IPS-15b (cell line): Measurements from ENCODE around the gene LNP1.

Experiments
- H3K27me3 ChIP-seq: one replicate; pipeline ENCODE4 v1.6.1; 2013; ENCODE audit warnings: low read length; ENCODE audit not compliant: control insufficient read depth, insufficient read depth
- H3K36me3 ChIP-seq: one replicate; pipeline ENCODE4 v1.6.1; 2013; ENCODE audit warnings: low read length; ENCODE audit not compliant: control insufficient read depth, insufficient read depth
- H3K4me1 ChIP-seq: one replicate; pipeline ENCODE4 v1.6.1; 2013; ENCODE audit warnings: mild to moderate bottlenecking, low read length; ENCODE audit not compliant: control insufficient read depth, insufficient read depth
- H3K4me3 ChIP-seq: one replicate; pipeline ENCODE4 v1.5.1; 2013; ENCODE audit warnings: low read depth, low read length
- H3K9ac ChIP-seq: one replicate; pipeline ENCODE4 v1.6.1; 2013; ENCODE audit warnings: low read depth, mild to moderate bottlenecking, low read length
- H3K9me3 ChIP-seq: one replicate; pipeline ENCODE4 v1.6.1; 2013; ENCODE audit warnings: mild to moderate bottlenecking, low read length; ENCODE audit not compliant: control insufficient read depth, insufficient read depth

LNP1 gene

DNA sequence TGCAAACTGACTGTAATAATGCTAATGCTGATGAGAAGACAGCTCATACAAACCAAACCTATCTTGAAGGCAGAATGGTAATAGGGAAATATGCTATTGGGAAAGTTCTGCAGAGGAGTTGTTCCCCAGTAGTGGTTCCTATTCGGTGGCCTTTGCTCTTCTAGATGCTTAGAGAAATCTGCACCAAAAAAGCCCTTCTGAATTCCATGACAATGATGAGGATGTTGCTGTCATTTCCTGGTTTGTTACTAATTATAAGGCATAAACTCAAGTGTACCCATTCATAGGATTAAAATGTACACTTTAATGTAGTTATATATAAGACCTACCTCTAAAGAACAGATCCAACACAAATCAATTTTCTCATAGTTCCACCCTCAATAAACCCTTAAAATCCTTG is 30.6 kb upstream of the LNP1 start:
- Histone ChIP-seq H3K4me1 (no peaks in the 10 kb centered on the region), H3K27me3 (no peaks in the 10 kb centered on the region), H3K9me3 (no peaks in the 10 kb centered on the region), H3K9ac (no peak overlapping the region), H3K36me3 (peaks cover 9% of the 10 kb centered on the region), H3K4me3 (no peak overlapping the region)

GRCh38 chr3:100374521-100374920 is 26.8 kb upstream of the LNP1 start:
- H3K4me1 ChIP-seq = no peaks in the 10 kb centered on the region
- H3K36me3 ChIP-seq = peaks cover 7% of the 10 kb centered on the region
- H3K9ac ChIP-seq = no peak overlapping the region
- no peaks in the 10 kb centered on the region for H3K27me3 ChIP-seq
- H3K4me3 ChIP-seq = no peak overlapping the region
- H3K9me3 ChIP-seq = no peaks in the 10 kb centered on the region

- Histone ChIP-seq H3K4me3 (no peak overlapping the region), H3K9ac (no peak overlapping the region), H3K9me3 (no peaks in the 10 kb centered on the region), H3K36me3 (peaks cover 6% of the 10 kb centered on the region), H3K27me3 (no peaks in the 10 kb centered on the region), H3K4me1 (no peaks in the 10 kb centered on the region)
Measured at GRCh38 chr3:100376301-100376700, 25.0 kb upstream of the LNP1 start.

- Histone ChIP-seq H3K9me3 (peaks cover 2% of the 10 kb centered on the region), H3K4me1 (no peaks in the 10 kb centered on the region), H3K9ac (no peak overlapping the region), H3K36me3 (peaks cover 14% of the 10 kb centered on the region), H3K27me3 (no peaks in the 10 kb centered on the region), H3K4me3 (no peak overlapping the region)
Measured at GRCh38 chr3:100384733-100385525, 16.4 kb upstream of the LNP1 start.

DNA sequence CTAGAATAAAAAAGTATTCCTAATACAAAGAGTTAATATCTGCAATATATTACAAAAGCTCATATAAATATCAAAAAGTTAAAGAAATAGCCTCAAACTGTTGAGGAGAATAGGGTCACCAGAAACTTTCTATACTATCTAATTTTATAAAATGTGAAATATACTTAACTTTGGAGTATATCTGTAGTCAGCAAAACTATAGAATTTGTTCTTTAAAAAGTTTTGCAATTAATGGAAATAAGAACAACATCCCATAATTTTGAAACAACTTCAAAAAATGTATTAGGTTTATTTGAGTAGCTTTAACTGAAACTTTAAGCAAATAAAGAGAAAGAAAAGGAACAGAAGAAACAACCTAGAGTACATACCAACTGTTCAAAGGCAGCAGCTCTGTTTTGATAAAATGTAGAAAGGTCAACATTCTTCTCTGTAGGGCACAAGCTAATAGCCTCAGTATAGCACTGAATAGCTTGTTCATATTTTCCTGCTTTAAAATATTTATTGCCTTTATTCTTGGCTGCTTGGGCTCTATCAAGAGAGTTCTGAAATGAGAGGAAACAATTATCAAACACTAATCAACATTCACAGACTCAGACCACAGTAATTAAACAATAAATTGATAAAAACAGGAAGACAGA is 14.8 kb upstream of the LNP1 start:
- H3K36me3 ChIP-seq = peaks cover 14% of the 10 kb centered on the region
- H3K9me3 ChIP-seq = peaks cover 2% of the 10 kb centered on the region
- no peak overlapping the region for H3K9ac ChIP-seq
- no peaks in the 10 kb centered on the region for H3K27me3 ChIP-seq
- H3K4me1 ChIP-seq = no peaks in the 10 kb centered on the region
- H3K4me3 ChIP-seq = no peak overlapping the region

DNA sequence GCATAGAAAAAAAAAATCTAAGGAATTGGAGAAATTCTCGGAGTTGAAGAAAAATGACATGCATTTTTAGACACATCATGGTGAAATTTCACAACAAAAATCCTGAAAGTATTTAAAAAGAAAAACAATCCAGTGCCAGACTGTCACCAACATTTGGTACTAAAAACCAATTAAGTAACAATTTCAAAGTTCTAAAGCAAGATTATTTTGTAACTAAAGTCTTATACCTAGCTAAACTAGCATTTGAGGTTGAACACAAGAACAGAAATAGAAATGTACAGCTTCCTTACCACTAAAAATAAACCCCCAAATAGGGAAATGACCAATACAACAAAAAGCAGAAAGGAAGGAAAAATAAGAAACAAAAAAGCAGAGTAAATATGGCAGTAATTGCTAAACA is 12.3 kb upstream of the LNP1 start:
- Histone ChIP-seq H3K9me3 (peaks cover 2% of the 10 kb centered on the region), H3K4me3 (no peak overlapping the region), H3K36me3 (peaks cover 7% of the 10 kb centered on the region), H3K27me3 (no peaks in the 10 kb centered on the region), H3K4me1 (no peaks in the 10 kb centered on the region), H3K9ac (no peak overlapping the region)

DNA sequence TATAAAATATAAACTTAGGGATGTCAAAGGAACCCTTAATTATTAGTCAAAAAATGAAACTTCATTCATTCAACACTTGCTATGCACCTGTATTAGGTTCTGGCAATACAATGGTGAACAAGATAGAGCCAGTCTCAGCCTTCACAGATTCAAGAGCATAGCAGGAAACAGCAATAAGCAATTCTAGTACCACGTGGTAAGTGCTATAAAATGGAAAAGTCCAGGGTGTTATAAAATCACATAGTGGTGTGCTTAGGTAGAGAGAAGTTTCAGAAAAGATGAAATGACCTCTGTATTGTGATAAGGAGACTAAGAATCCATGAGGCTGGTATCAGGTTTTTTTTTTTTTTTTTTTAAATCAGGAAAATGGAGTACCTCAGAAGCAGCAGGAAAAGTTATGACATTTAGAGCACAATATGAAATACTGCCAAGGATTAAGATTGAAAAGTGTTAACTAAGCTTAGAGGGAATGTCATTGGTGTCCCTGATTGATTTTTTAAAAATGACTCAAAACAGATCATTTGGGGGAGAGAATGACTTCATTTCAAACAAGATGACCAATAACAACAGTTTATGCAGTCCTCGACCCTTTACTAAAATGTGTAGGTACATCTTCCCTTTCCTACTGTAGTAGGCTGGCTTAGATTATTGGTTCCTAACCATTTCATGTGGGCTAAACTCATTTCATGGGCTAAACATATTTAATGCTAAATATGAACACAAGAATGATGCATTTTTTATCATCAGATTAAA is 5.5 kb upstream of the LNP1 start:
- no peaks in the 10 kb centered on the region for H3K9me3 ChIP-seq
- H3K4me1 ChIP-seq = no peaks in the 10 kb centered on the region
- no peak overlapping the region for H3K4me3 ChIP-seq
- no peaks in the 10 kb centered on the region for H3K27me3 ChIP-seq
- H3K36me3 ChIP-seq = no peaks in the 10 kb centered on the region
- H3K9ac ChIP-seq = no peak overlapping the region

- Histone ChIP-seq H3K4me1 (no peaks in the 10 kb centered on the region), H3K9me3 (no peaks in the 10 kb centered on the region), H3K4me3 (no peak overlapping the region), H3K9ac (no peak overlapping the region), H3K27me3 (no peaks in the 10 kb centered on the region), H3K36me3 (no peaks in the 10 kb centered on the region)
Measured at GRCh38 chr3:100396967-100397366, 4.4 kb upstream of the LNP1 start.

DNA sequence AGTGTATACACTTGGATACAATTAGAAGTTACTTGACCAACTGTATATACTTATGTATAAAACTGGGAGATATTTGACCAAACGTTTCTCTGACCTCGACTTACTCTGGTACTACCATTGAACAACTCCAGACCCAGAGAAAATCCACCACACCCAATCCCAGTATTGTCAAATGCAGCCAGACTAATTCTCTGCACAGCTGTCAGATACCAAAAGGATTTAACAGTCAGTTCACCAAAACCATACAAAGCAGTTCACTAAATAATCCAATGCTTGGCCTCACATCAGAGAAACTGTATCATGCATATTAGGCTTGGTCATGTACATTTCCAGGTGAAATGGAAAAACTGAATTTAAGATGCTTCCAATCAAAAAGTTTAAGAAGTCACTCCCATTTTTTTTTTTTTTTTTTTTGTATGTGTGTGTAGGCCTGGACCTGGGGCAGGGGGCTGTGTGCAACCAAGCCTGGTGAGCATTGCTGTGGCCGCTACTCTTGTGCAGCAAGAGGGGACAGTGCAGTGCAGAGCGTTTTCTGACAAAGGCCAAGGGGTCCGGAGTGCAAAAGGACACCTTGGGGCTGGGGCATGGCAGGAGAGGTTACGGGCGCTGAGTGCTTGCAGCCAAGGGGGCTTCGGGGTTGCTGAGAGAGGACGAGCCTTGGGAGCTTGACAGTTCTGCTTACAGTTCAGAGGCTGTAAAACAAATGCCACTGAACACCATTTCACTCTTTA is 1.8 kb upstream of the LNP1 start:
- Histone ChIP-seq H3K4me1 (no peaks in the 10 kb centered on the region), H3K9ac (no peak overlapping the region), H3K36me3 (no peaks in the 10 kb centered on the region), H3K4me3 (peak overlapping the region; percentile 84), H3K27me3 (no peaks in the 10 kb centered on the region), H3K9me3 (no peaks in the 10 kb centered on the region)

- Histone ChIP-seq H3K4me3 (peak overlapping the region; percentile 84), H3K36me3 (no peaks in the 10 kb centered on the region), H3K4me1 (no peaks in the 10 kb centered on the region), H3K9ac (peak overlapping the region; percentile 82), H3K27me3 (no peaks in the 10 kb centered on the region), H3K9me3 (no peaks in the 10 kb centered on the region)
Measured at GRCh38 chr3:100400419-100400779, 940 bp upstream of the LNP1 start.

DNA sequence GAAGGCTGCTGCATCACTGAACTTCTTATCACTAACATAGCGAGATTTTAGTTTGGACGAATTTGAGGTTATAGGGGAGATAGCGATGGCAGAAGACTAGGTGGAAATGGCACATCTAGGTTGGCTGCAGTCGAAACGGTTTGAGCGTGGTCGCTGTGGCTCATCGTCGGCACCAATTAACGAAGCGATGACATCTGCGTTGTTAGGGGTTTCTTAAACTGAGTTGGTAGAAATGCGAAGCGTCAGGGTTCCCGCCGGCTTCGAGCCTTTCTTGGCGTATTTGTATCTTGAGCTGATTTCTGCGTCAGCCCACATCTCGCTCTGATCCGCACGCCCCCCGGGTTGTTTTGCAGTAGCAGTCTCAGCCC is 319 bp downstream of the LNP1 start:
- Histone ChIP-seq H3K4me1 (no peaks in the 10 kb centered on the region), H3K4me3 (peak overlapping the region; percentile 84), H3K36me3 (no peaks in the 10 kb centered on the region), H3K27me3 (no peaks in the 10 kb centered on the region), H3K9me3 (no peaks in the 10 kb centered on the region), H3K9ac (peak overlapping the region; percentile 88)
